Right atrium auricular region (tissue), 2 donors: Measurements from ENCODE around the gene CDH1. TPM values are rescaled to one million over a fixed set of nuclear protein-coding genes. Genes with fewer than 3 reads are reported as not detected.

ENCODE experiments used
- DNase-seq: peaks from one replicate; pipeline ENCODE4 v3.0.0-alpha.2; 2019; ENCODE audit warnings: low spot score
- H3K27ac ChIP-seq, 2 donors: fragments of 200-600 bp; sonication (generic); 1 replicate in 1 of 2; 2 replicates in 1 of 2; pipeline ENCODE4 v1.5.1; 2016 to 2019
- H3K27me3 ChIP-seq, 2 donors: fragments of 200-600 bp; sonication (generic); one replicate each; pipeline versions ENCODE4 v1.5.1 to v1.6.0; 2017 to 2019
- H3K36me3 ChIP-seq: fragments of 200-600 bp; sonication (generic); one replicate; pipeline ENCODE4 v1.5.1; 2016
- H3K4me1 ChIP-seq, 2 donors: fragments of 200-600 bp; sonication (generic); one replicate each; pipeline versions ENCODE4 v1.5.1 to v1.6.0; 2017 to 2019
- H3K4me3 ChIP-seq, 2 donors: fragments of 200-600 bp; sonication (generic); 1 replicate in 1 of 2; 2 replicates in 1 of 2; pipeline ENCODE4 v1.5.1; 2017 to 2019; ENCODE audit warnings: mild to moderate bottlenecking in 1 of 2, moderate library complexity in 1 of 2
- H3K9me3 ChIP-seq, 2 donors: fragments of 200-600 bp; sonication (generic); one replicate each; pipeline ENCODE4 v1.5.1; 2019
- total RNA-seq, 2 donors: library from RNA; depleted of rRNA; stranded (reverse); fragments of >200 nt; gene quantifications; one replicate each; pipeline ENCODE4 v1.1.0, GENCODE V29; 2016
- TF ChIP-seq, protein P1 (sequence below), 2 donors: fragments of 200-600 bp; sonication (generic); IDR thresholded peaks; one replicate each; pipeline ENCODE4 v1.5.1; 2019; ENCODE audit warnings: antibody characterized with exemption in 2 of 2

The CDH1 gene
- total RNA-seq, 2 donors from 2014 or later, result 0.93 to 1.4 TPM

DNA sequence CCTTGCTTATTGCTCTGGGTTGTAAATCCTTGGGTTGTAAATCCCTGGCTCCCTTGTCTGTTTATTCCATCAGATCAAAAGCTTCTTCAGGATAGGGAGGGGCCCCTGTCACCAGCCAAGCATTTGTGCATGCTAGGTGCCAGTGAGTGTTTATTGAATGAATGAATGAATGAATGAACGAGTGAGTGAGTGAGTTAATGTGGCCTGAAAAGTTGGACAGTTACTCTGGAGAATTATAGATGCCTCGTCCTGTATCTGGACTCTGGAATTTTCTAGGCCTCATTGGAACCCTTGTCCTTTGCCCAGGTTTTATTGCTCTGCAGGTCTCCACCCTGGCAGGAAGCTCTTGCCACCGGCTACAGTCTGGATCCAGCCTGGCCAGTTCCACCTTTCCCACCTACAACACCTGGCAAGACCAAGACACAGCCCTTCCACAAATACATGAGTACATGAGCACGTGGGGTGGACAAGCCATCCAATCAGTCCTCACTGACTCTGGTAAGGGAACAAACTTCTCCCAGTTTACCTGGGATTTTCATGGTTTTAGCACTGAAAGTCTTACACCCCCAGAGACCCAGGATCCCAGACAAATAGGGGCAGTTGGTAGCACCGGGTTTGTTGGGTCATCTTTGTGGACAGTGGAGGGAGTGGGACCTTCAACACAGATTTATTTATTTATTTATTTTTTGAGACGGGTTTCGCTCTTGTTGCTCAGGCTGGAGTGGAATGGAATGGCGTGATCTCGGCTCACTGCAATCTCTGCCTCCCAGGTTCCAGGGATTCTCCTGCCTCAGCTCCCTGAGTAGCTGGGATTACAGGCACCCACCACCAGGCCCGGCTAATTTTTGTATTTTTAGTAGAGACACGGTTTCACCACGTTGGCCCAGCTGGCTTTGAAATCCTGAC, 14.7 kb upstream of the CDH1 start:
- Histone ChIP-seq H3K27me3 (no peaks in the 10 kb centered on the region), H3K4me1 (no peaks in the 10 kb centered on the region), H3K9me3 (no peaks in the 10 kb centered on the region), H3K4me3 (no peak overlapping the region), H3K27ac (no peak overlapping the region), H3K36me3 (no peaks in the 10 kb centered on the region)
- TF ChIP-seq, protein P1, sequence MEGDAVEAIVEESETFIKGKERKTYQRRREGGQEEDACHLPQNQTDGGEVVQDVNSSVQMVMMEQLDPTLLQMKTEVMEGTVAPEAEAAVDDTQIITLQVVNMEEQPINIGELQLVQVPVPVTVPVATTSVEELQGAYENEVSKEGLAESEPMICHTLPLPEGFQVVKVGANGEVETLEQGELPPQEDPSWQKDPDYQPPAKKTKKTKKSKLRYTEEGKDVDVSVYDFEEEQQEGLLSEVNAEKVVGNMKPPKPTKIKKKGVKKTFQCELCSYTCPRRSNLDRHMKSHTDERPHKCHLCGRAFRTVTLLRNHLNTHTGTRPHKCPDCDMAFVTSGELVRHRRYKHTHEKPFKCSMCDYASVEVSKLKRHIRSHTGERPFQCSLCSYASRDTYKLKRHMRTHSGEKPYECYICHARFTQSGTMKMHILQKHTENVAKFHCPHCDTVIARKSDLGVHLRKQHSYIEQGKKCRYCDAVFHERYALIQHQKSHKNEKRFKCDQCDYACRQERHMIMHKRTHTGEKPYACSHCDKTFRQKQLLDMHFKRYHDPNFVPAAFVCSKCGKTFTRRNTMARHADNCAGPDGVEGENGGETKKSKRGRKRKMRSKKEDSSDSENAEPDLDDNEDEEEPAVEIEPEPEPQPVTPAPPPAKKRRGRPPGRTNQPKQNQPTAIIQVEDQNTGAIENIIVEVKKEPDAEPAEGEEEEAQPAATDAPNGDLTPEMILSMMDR (IDR thresholded peaks at IDR 0.05), result no peak
- DNase-seq, result no peak

- H3K4me3 ChIP-seq, result no peak overlapping the region
- no peak for DNase-seq
- H3K36me3 ChIP-seq, result no peaks in the 10 kb centered on the region
- no peak overlapping the region for H3K27ac ChIP-seq
- H3K9me3 ChIP-seq, result no peaks in the 10 kb centered on the region
- H3K4me1 ChIP-seq, result no peaks in the 10 kb centered on the region
- TF ChIP-seq, protein P1 (IDR thresholded peaks at IDR 0.05), result no peak
- H3K27me3 ChIP-seq, result no peaks in the 10 kb centered on the region
These were observed 12.3 kb upstream of the CDH1 start for GRCh38 chr16:68724797-68725196.

DNA sequence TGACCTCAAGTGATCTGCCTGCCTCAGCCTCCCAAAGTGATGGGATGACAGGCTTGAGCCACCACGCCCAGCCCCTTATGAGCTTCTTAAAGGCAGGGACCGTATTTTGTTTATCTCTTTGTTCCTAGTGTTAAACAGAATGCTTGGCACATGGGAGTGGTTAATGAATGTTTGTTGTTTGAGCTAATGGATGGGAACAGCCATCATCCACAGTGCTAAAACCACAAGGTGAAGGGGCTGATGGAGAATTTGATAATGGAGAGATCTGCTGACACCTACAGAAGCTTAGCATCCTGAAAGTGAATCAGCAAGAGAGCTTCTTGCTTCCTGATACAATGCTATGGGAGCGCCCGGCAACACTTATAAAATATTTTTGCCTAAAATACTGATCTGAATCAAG, 8.6 kb upstream of the CDH1 start:
- H3K4me1 ChIP-seq, result no peaks in the 10 kb centered on the region
- no peaks in the 10 kb centered on the region for H3K27me3 ChIP-seq
- TF ChIP-seq, protein P1 (IDR thresholded peaks at IDR 0.05), result no peak
- no peak overlapping the region for H3K27ac ChIP-seq
- H3K9me3 ChIP-seq, result no peaks in the 10 kb centered on the region
- no peaks in the 10 kb centered on the region for H3K36me3 ChIP-seq
- H3K4me3 ChIP-seq, result no peak overlapping the region
- no peak for DNase-seq

- DNase-seq, result no peak
- no peak overlapping the region for H3K27ac ChIP-seq
- H3K4me1 ChIP-seq, result no peaks in the 10 kb centered on the region
- no peak overlapping the region for H3K4me3 ChIP-seq
- no peaks in the 10 kb centered on the region for H3K9me3 ChIP-seq
- peaks cover 3% of the 10 kb centered on the region in 2 donors for H3K27me3 ChIP-seq
- no peaks in the 10 kb centered on the region for H3K36me3 ChIP-seq
- TF ChIP-seq, protein P1 (IDR thresholded peaks at IDR 0.05), result no peak
These were observed 5.5 kb upstream of the CDH1 start for GRCh38 chr16:68731637-68732036.

GRCh38 chr16:68732042-68732680, 4.9 kb upstream of the CDH1 start:
- peaks cover 7 to 8% of the 10 kb centered on the region in 2 donors for H3K27me3 ChIP-seq
- TF ChIP-seq, protein P1 (IDR thresholded peaks at IDR 0.05), result no peak
- no peaks in the 10 kb centered on the region for H3K36me3 ChIP-seq
- peaks cover 0 to 3% of the 10 kb centered on the region in 2 donors for H3K4me1 ChIP-seq
- no peak for DNase-seq
- no peak overlapping the region for H3K4me3 ChIP-seq
- H3K9me3 ChIP-seq, result no peaks in the 10 kb centered on the region
- no peak overlapping the region for H3K27ac ChIP-seq
